ENCODE results near the gene PI4KA. TPM values are rescaled to one million over a fixed set of nuclear protein-coding genes. Genes with fewer than 3 reads are reported as not detected.

Gene PI4KA
- total RNA-seq, 1 experiment from 2014 or later = 65.8 TPM

- Histone ChIP-seq H3K27me3 (ENCODE audit: insufficient read depth, low read length) (no peaks in the 10 kb centered on the region), H3K9ac (ENCODE audit: extremely low read depth, insufficient read length, low read length) (no peak overlapping the region), H3K27ac (ENCODE audit: insufficient read length, low read depth, low read length) (no peak overlapping the region), H3K23ac (ENCODE audit: insufficient read length, low read depth, low read length) (no peak overlapping the region), H4K20me1 (ENCODE audit: control insufficient read depth, insufficient read depth, insufficient read length) (no peaks in the 10 kb centered on the region), H4K8ac (replicated peaks; ENCODE audit: insufficient read length, low read depth, low read length) (no peak overlapping the region), H2BK15ac (ENCODE audit: low read depth, low read length) (no peak overlapping the region), H3K4me2 (ENCODE audit: insufficient read depth, insufficient read length, low read length) (no peak overlapping the region), H2AK5ac (ENCODE audit: insufficient read length, low read length) (no peak overlapping the region), H3K56ac (ENCODE audit: insufficient read length, low read depth, low read length) (no peak overlapping the region), H3K18ac (ENCODE audit: insufficient read length, low read depth, low read length) (no peak overlapping the region), H4K91ac (ENCODE audit: insufficient read length, low read depth, low read length) (no peak overlapping the region), H3K23me2 (ENCODE audit: insufficient read length, low read depth, low read length, poor library complexity, severe bottlenecking) (no peaks in the 10 kb centered on the region), H3K4me1 (ENCODE audit: insufficient read depth, low read length) (no peaks in the 10 kb centered on the region), H2BK20ac (ENCODE audit: low read depth, low read length, poor library complexity, severe bottlenecking) (no peak overlapping the region), H4K5ac (ENCODE audit: insufficient read length, low read depth, low read length) (no peak overlapping the region), H2BK12ac (ENCODE audit: insufficient read length, low read depth, low read length) (no peak overlapping the region), H3K9me3 (ENCODE audit: control insufficient read depth, low read depth, low read length) (no peaks in the 10 kb centered on the region), H2AFZ (ENCODE audit: low read length) (no peak overlapping the region), H2BK5ac (ENCODE audit: insufficient read length, low read length) (no peak overlapping the region), H3K79me1 (ENCODE audit: insufficient read depth, low read depth, low read length, poor library complexity, severe bottlenecking) (no peaks in the 10 kb centered on the region), H3K4ac (ENCODE audit: low read depth, low read length) (no peak overlapping the region), H3K14ac (ENCODE audit: insufficient read depth, low read length) (no peak overlapping the region), H3T11ph (ENCODE audit: low read length) (no peak overlapping the region), H3K79me2 (ENCODE audit: insufficient read depth, low read length) (no peaks in the 10 kb centered on the region), H2BK120ac (ENCODE audit: low read depth, low read length, poor library complexity, severe bottlenecking) (no peak overlapping the region)
- DNase-seq = no peak
- no peaks in the 10 kb centered on the region for H3K27me3 Mint-ChIP-seq (ENCODE audit: low read depth)
- WGBS (ENCODE audit: extremely low coverage, insufficient read length, low lambda C conversion rate) = no CpG with 5 or more reads among the region's 7 CpGs
- no peaks in the 10 kb centered on the region for H3K9me3 Mint-ChIP-seq
- no peaks in the 10 kb centered on the region for H3K4me1 Mint-ChIP-seq
- peaks cover 6 to 28% (median 10%) of the 10 kb centered on the region in 3 experiments; a peak in 6 of 7 replicates for H3K36me3 Mint-ChIP-seq (ENCODE audit: insufficient read depth in 1 of 3, low read depth in 3 of 3)
- no peak overlapping the region for H3K27ac Mint-ChIP-seq
- no peak overlapping the region for H3K4me3 Mint-ChIP-seq
- TF ChIP-seq CTCF (conservative IDR thresholded peaks at IDR 0.05) = no peak
Measured at GRCh38 chr22:20766530-20766929, 92.1 kb downstream of the PI4KA start.
